Measurements from ENCODE around the gene PCCA.

DNA sequence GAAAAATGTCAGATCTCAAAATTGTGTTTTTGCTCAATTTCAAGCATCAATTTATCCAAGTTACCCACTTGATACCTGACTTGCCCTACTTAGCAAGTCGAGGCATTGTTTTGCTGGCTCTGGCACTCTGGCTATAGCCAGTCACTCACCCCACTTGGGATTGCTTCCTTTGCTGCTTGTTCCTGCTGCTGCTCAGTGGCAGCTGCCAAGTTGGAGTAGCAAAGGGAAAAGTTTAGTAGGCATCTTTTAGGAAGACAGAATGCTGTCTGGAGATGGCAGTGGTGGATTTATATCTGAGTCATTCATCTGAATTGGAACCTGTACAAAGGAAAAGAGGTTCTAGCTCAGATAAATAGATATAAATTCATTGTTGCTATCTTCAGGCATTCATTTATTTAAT, 41.2 kb downstream of the PCCA start:
- TF ChIP-seq FOXA1 (IDR thresholded peaks at IDR 0.05): no peak
- no peak for TF ChIP-seq BHLHE40 (IDR thresholded peaks at IDR 0.05; ENCODE audit: borderline replicate concordance)
